GM12878 (cell line): Measurements from ENCODE around the gene STIL. TPM values are rescaled to one million over a fixed set of nuclear protein-coding genes. Genes with fewer than 3 reads are reported as not detected.

Source experiments
- ATAC-seq: fragments of 200-7000 bp; cut with Tn5 transposase; 3 replicates; pipeline ENCODE4 v1.9.1; 2020; ENCODE audit warnings: mild to moderate bottlenecking, moderate library complexity
- BruUV-seq: library from RNA; stranded (reverse); fragments of 400-500 nt; replicated peaks from 2 replicates; lab custom pipeline; 2021; lab: Mats Ljungman, UMichigan
- CTCF ChIA-PET: fragments of 300-600 bp; sonication (Branson Sonifier 250); formaldehyde crosslinking; extraction: SDS; loops from one replicate; lab custom pipeline; 2021; ENCODE audit warnings: inconsistent platforms; lab: Yijun Ruan, JAX
- POLR2A ChIA-PET: fragments of 350-600 bp; formaldehyde crosslinking; extraction: SDS; loops from one replicate; lab custom pipeline; 2021; ENCODE audit warnings: inconsistent platforms; lab: Charles Lee
- RAD21 ChIA-PET: fragments of 300-600 bp; sonication (Branson Sonifier 250); formaldehyde crosslinking; loops from one replicate; lab custom pipeline; 2023; ENCODE audit warnings: antibody characterized with exemption; ENCODE audit not compliant: unreplicated experiment; lab: Charles Lee
- SMC1A ChIA-PET: fragments of 300-600 bp; sonication (Branson Sonifier 250); formaldehyde crosslinking; loops from one replicate; lab custom pipeline; 2023; ENCODE audit not compliant: unreplicated experiment, uncharacterized antibody; lab: Charles Lee
- DNase-seq: peaks from one replicate; pipeline ENCODE4 v3.0.0-alpha.2; 2011; ENCODE audit warnings: low read depth, low spot score
- FAIRE-seq: peaks from 3 replicates; lab custom pipeline; 2011; peaks lifted over from hg19 to GRCh38; lab: Jason Lieb, UNC
- H2AFZ ChIP-seq: 2 replicates; pipeline ENCODE4 v1.6.0; 2011; ENCODE audit warnings: low read depth, low read length, control low read depth; ENCODE audit not compliant: control insufficient read depth
- H3K27ac ChIP-seq: 2 replicates; pipeline ENCODE4 v1.5.1; 2011; ENCODE audit warnings: control low read depth; ENCODE audit not compliant: control insufficient read depth, insufficient read depth
- H3K27me3 ChIP-seq, 2 experiments: replicated peaks in 1 of 2; 2 replicates each; pipeline versions ENCODE4 v1.6.0 to v1.6.1; 2011; ENCODE audit warnings: low read length in 1 of 2; ENCODE audit not compliant: control insufficient read depth in 2 of 2, insufficient read depth in 2 of 2
- H3K36me3 ChIP-seq, 2 experiments: 2 replicates each; pipeline ENCODE4 v1.5.1; 2011; ENCODE audit warnings: low read length in 1 of 2; ENCODE audit not compliant: control insufficient read depth in 2 of 2, insufficient read depth in 2 of 2
- H3K4me1 ChIP-seq: 2 replicates; pipeline ENCODE4 v1.6.1; 2011; ENCODE audit warnings: mild to moderate bottlenecking, low read length, moderate library complexity, mixed read lengths; ENCODE audit not compliant: control insufficient read depth, insufficient read depth
- H3K4me2 ChIP-seq: 2 replicates; pipeline ENCODE4 v1.6.0; 2011; ENCODE audit warnings: control low read depth; ENCODE audit not compliant: control insufficient read depth, insufficient read depth
- H3K4me3 ChIP-seq: fragments of 200-600 bp; sonication (generic); 2 replicates; pipeline ENCODE4 v1.5.1; 2016
- H3K79me2 ChIP-seq: 2 replicates; pipeline ENCODE4 v1.6.0; 2011; ENCODE audit warnings: low read length; ENCODE audit not compliant: control insufficient read depth, insufficient read depth
- H3K9ac ChIP-seq: 2 replicates; pipeline ENCODE4 v1.8.0; 2011; ENCODE audit warnings: low read length, control low read depth, mixed read lengths; ENCODE audit not compliant: control insufficient read depth, insufficient read depth
- H3K9me3 ChIP-seq: replicated peaks from 3 replicates; pipeline ENCODE4 v1.5.1; 2011; ENCODE audit warnings: mild to moderate bottlenecking, low read length; ENCODE audit not compliant: control insufficient read depth, insufficient read depth
- H4K20me1 ChIP-seq: 2 replicates; pipeline ENCODE4 v1.6.0; 2011; ENCODE audit not compliant: control insufficient read depth, insufficient read depth
- BMI1 ChIP-seq: fragments of 450-650 bp; IDR thresholded peaks from 2 replicates; pipeline ENCODE4 v1.6.1; 2016; ENCODE audit warnings: mild to moderate bottlenecking, moderate library complexity, borderline replicate concordance
- E2F8 ChIP-seq: fragments of 450-650 bp; IDR thresholded peaks from 2 replicates; pipeline ENCODE4 v1.6.1; 2018; ENCODE audit warnings: mild to moderate bottlenecking, low read depth, moderate library complexity; ENCODE audit not compliant: partially characterized antibody
- MAX ChIP-seq: IDR thresholded peaks from 2 replicates; pipeline ENCODE4 v1.6.1; 2012; ENCODE audit warnings: low read depth, low read length, improper control_type of control experiment
- SUZ12 ChIP-seq: fragments of 200-600 bp; sonication (generic); IDR thresholded peaks from one replicate; pipeline ENCODE4 v1.6.1; 2018; ENCODE audit warnings: antibody characterized with exemption, mild to moderate bottlenecking; ENCODE audit not compliant: unreplicated experiment
- ZNF24 ChIP-seq: fragments of 450-650 bp; IDR thresholded peaks from 2 replicates; pipeline ENCODE4 v1.6.1; 2017; ENCODE audit warnings: antibody characterized with exemption, mild to moderate bottlenecking
- WGBS: methylation state at CpG from one replicate; pipeline ENCODE4 v1.1.6; 2016; ENCODE audit warnings: low lambda C conversion rate; ENCODE audit not compliant: insufficient replicate concordance, insufficient coverage; ENCODE audit errors: missing lambda C conversion rate; 5-methylcytosine and 5-hydroxymethylcytosine counted together
- in situ Hi-C: fragments of 300-500 bp; cut with MboI; formaldehyde crosslinking; loops from 9 replicates; pipeline ENCODE4 v1.14.3; 2018; ENCODE audit warnings: mixed read lengths
- intact Hi-C: fragments of 100-400 bp; cut with micrococcal nuclease; formaldehyde crosslinking; loops from one replicate; pipeline ENCODE4 v1.14.2; 2022; ENCODE audit not compliant: unreplicated experiment
- polyA plus RNA-seq, 11 experiments: library from polyadenylated mRNA; depleted of rRNA in 4 of 11; unstranded in 6 of 11; stranded (reverse) in 5 of 11; fragments of >200 nt; fragmentation: Nextera tagmentation in 4 of 11; fragmentation: Illumina TruSeq in 1 of 11; extraction: Ambion mirVana in 4 of 11; extraction: Trizol in 1 of 11; gene quantifications; 1 replicate in 1 of 11; 2 replicates in 10 of 11; pipeline versions ENCODE4 v1.2.1 to v1.2.3, GENCODE V29; 2011 to 2016; ENCODE audit warnings: inconsistent platforms in 2 of 11, missing spikeins in 2 of 11, low read depth in 1 of 11
- total RNA-seq, 4 experiments: library from RNA; depleted of rRNA in 3 of 4; stranded (reverse); fragments of >200 nt in 3 of 4; fragmentation: Illumina TruSeq in 1 of 4; extraction: Trizol in 1 of 4; gene quantifications; 2 replicates each; pipeline versions ENCODE4 v1.2.1 to v1.2.3, GENCODE V29; 2013 to 2021

STIL gene
- total and polyA plus RNA-seq, 10 of the 15 experiments (the other 5 are each of a cell fraction or from before 2014, with no cell fraction given) = 6.0 to 35.1 (median 26.5) TPM

GRCh38 chr1:47226121-47226838 is 87.7 kb downstream of the STIL start:
- POLR2A ChIA-PET = no interaction called here

GRCh38 chr1:47225430-47226100 is 88.4 kb downstream of the STIL start:
- ChIA-PET CTCF (no interaction called here), POLR2A (no interaction called here), SMC1A (no interaction called here), RAD21 (no interaction called here)
- Histone ChIP-seq H3K27ac (no peak overlapping the region), H2AFZ (no peak overlapping the region), H3K36me3 (no peaks in the 10 kb centered on the region), H4K20me1 (no peaks in the 10 kb centered on the region), H3K9ac (no peak overlapping the region), H3K9me3 (no peaks in the 10 kb centered on the region), H3K27me3 (peaks cover 11 to 26% of the 10 kb centered on the region in 2 experiments), H3K4me1 (no peaks in the 10 kb centered on the region), H3K79me2 (no peaks in the 10 kb centered on the region), H3K4me3 (no peak overlapping the region), H3K4me2 (no peak overlapping the region)
- 22% methylated on average over 42 of the region's 79 CpGs for WGBS
- TF ChIP-seq E2F8 (no peak), SUZ12 (peak; percentile 96)
- DNase-seq (no peak), FAIRE-seq (no peak), ATAC-seq (no peak; the same call in 2 of the 3 replicates)
- no TSS peak for BruUV-seq
- in situ Hi-C loops (no loop called here), intact Hi-C loops (no loop called here)

More at GRCh38 chr1:47226121-47226838, 87.7 kb downstream of the STIL start:
- DNase-seq = no peak
- BruUV-seq = no TSS peak
- ChIA-PET SMC1A (no interaction called here), CTCF (no interaction called here), RAD21 (no interaction called here)
- H3K79me2 ChIP-seq = no peaks in the 10 kb centered on the region
- no peak for ATAC-seq
- no peak overlapping the region for H3K4me3 ChIP-seq
- no peaks in the 10 kb centered on the region for H3K4me1 ChIP-seq
- H3K36me3 ChIP-seq = no peaks in the 10 kb centered on the region
- H3K4me2 ChIP-seq = no peak overlapping the region
- H3K9me3 ChIP-seq = no peaks in the 10 kb centered on the region
- FAIRE-seq = no peak
- TF ChIP-seq ZNF24 (no peak), MAX (no peak), BMI1 (no peak)
- H4K20me1 ChIP-seq = no peaks in the 10 kb centered on the region
- in situ Hi-C loops = no loop called here
- no peak overlapping the region for H3K27ac ChIP-seq
- peaks cover 15 to 31% of the 10 kb centered on the region in 2 experiments for H3K27me3 ChIP-seq
- no peak overlapping the region for H2AFZ ChIP-seq
- intact Hi-C loops = no loop called here
- 29% methylated on average over 17 of the region's 19 CpGs for WGBS
- H3K9ac ChIP-seq = no peak overlapping the region
